HepG2 (cell line): Measurements from ENCODE around the gene ULBP1. TPM values are rescaled to one million over a fixed set of nuclear protein-coding genes. Genes with fewer than 3 reads are reported as not detected.
"Not testable (repeated sequence)": the region's sequence is repeated elsewhere in the genome, so short reads cannot be mapped to it uniquely, and the experiment has no call there.

Source experiments
- ATAC-seq: fragments of 200-7000 bp; cut with Tn5 transposase; 3 replicates; pipeline ENCODE4 v1.9.1; 2020; ENCODE audit warnings: mild to moderate bottlenecking, moderate library complexity
- BruUV-seq: library from RNA; stranded (reverse); fragments of 400-500 nt; replicated peaks from 2 replicates; lab custom pipeline; 2021; lab: Mats Ljungman, UMichigan
- CTCF ChIA-PET: fragments of 300-600 bp; formaldehyde crosslinking; extraction: SDS; loops from one replicate; lab custom pipeline; 2021; ENCODE audit warnings: low total read pairs, inconsistent platforms, low intra/inter-chr PET ratio; lab: Yijun Ruan, JAX
- POLR2A ChIA-PET: fragments of 350-600 bp; sonication (Branson Sonifier 250); formaldehyde crosslinking; loops from one replicate; lab custom pipeline; 2020; ENCODE audit warnings: antibody characterized with exemption, inconsistent platforms; lab: Yijun Ruan, JAX
- DNase-seq: peaks from one replicate; pipeline ENCODE4 v3.0.0-alpha.2; 2015; ENCODE audit warnings: low spot score
- FAIRE-seq: peaks from 3 replicates; lab custom pipeline; 2011; peaks lifted over from hg19 to GRCh38; lab: Jason Lieb, UNC
- H2AFZ ChIP-seq: one replicate; pipeline ENCODE4 v1.6.1; 2011; ENCODE audit warnings: low read length, inconsistent platforms
- H3K27ac ChIP-seq: fragments of 300-600 bp; 3 replicates; pipeline ENCODE4 v1.8.0; 2011; ENCODE audit warnings: mixed run types, mild to moderate bottlenecking, mixed read lengths, low read length, inconsistent platforms; ENCODE audit not compliant: insufficient read depth; ENCODE audit errors: extremely low read length
- H3K27me3 ChIP-seq, 2 experiments: fragments of 200-600 bp in 1 of 2; 2 replicates in 1 of 2; 3 replicates in 1 of 2; pipeline versions ENCODE4 v1.6.0 to v1.8.0; 2011; ENCODE audit warnings: low read length in 2 of 2, mild to moderate bottlenecking in 2 of 2, moderate library complexity in 2 of 2, inconsistent platforms in 1 of 2; ENCODE audit not compliant: insufficient read depth in 2 of 2, control insufficient read depth in 1 of 2
- H3K36me3 ChIP-seq, 2 experiments: fragments of 200-600 bp in 1 of 2; replicated peaks in 1 of 2; 2 replicates in 1 of 2; 3 replicates in 1 of 2; pipeline versions ENCODE4 v1.5.1 to v1.8.0; 2011; ENCODE audit warnings: low read length in 2 of 2, inconsistent platforms in 1 of 2; ENCODE audit not compliant: insufficient read depth in 2 of 2, control insufficient read depth in 1 of 2
- H3K4me1 ChIP-seq: 2 replicates; pipeline ENCODE4 v1.5.1; 2012; ENCODE audit warnings: low read length, inconsistent platforms; ENCODE audit not compliant: insufficient read depth
- H3K4me2 ChIP-seq: 2 replicates; pipeline ENCODE4 v1.6.0; 2011; ENCODE audit warnings: low read depth, low read length, inconsistent platforms
- H3K4me3 ChIP-seq, 3 experiments: fragments of 200-600 bp in 1 of 3; sonication (generic), shearing (Covaris generic) in 1 of 3; replicated peaks in 1 of 3; 2 replicates each; pipeline ENCODE4 v1.5.1; 2011 to 2016; ENCODE audit warnings: low read length in 3 of 3, inconsistent platforms in 2 of 3, low read depth in 2 of 3, mild to moderate bottlenecking in 2 of 3, control low read depth in 1 of 3, mixed read lengths in 1 of 3; ENCODE audit not compliant: insufficient read depth in 1 of 3
- H3K79me2 ChIP-seq: one replicate; pipeline ENCODE4 v1.6.1; 2011; ENCODE audit warnings: low read length, inconsistent platforms; ENCODE audit not compliant: insufficient read depth
- H3K9ac ChIP-seq: 2 replicates; pipeline ENCODE4 v1.6.0; 2011; ENCODE audit warnings: mild to moderate bottlenecking, low read depth, low read length, inconsistent platforms; ENCODE audit not compliant: insufficient read depth
- H3K9me3 ChIP-seq: 2 replicates; pipeline ENCODE4 v1.5.1; 2012; ENCODE audit warnings: mild to moderate bottlenecking, low read length
- H4K20me1 ChIP-seq: 2 replicates; pipeline ENCODE4 v1.6.0; 2011; ENCODE audit warnings: inconsistent platforms, mild to moderate bottlenecking, low read length, moderate library complexity; ENCODE audit not compliant: insufficient read depth
- ARNT2 ChIP-seq: sonication (generic); formaldehyde crosslinking; IDR thresholded peaks from 2 replicates; pipeline ENCODE4 v1.8.0; 2022; ENCODE audit warnings: mild to moderate bottlenecking, low read depth, missing genetic modification reagents, moderate library complexity
- JUNB ChIP-seq: sonication (generic); formaldehyde crosslinking; IDR thresholded peaks from 2 replicates; pipeline ENCODE4 v1.8.0; 2022; ENCODE audit warnings: missing genetic modification reagents, mild to moderate bottlenecking, borderline replicate concordance
- MED13 ChIP-seq: sonication (generic); formaldehyde crosslinking; IDR thresholded peaks from 2 replicates; pipeline ENCODE4 v1.5.0; 2020; ENCODE audit warnings: missing genetic modification reagents
- NFIC ChIP-seq: IDR thresholded peaks from 2 replicates; pipeline ENCODE4 v1.6.1; 2012; ENCODE audit warnings: mild to moderate bottlenecking, low read length, inconsistent platforms
- ZNF350 ChIP-seq: sonication (generic); formaldehyde crosslinking; IDR thresholded peaks from 2 replicates; pipeline ENCODE4 v1.4.0; 2020; ENCODE audit warnings: mild to moderate bottlenecking, low read depth, missing genetic modification reagents, borderline replicate concordance
- ZNF382 ChIP-seq: sonication (generic); formaldehyde crosslinking; IDR thresholded peaks from 2 replicates; pipeline ENCODE4 v1.5.0; 2020; ENCODE audit warnings: missing genetic modification reagents, mild to moderate bottlenecking, borderline replicate concordance
- ZNF484 ChIP-seq: sonication (generic); formaldehyde crosslinking; IDR thresholded peaks from 2 replicates; pipeline ENCODE4 v1.5.1; 2020; ENCODE audit warnings: mild to moderate bottlenecking, low read depth, missing genetic modification reagents, borderline replicate concordance
- WGBS: methylation state at CpG from one replicate; pipeline ENCODE4 v1.1.6; 2017; ENCODE audit warnings: low lambda C conversion rate; 5-methylcytosine and 5-hydroxymethylcytosine counted together
- in situ Hi-C: cut with HindIII; loops from 2 replicates; pipeline ENCODE4 v1.10.0; 2017; ENCODE audit warnings: low pct_unique_long_range_greater_than_20kb; ENCODE audit not compliant: extremely low pct_ligation_motif_present
- intact Hi-C: fragments of 100-400 bp; cut with micrococcal nuclease; formaldehyde crosslinking; loops from one replicate; pipeline ENCODE4 v1.10.0; 2022; ENCODE audit not compliant: unreplicated experiment
- polyA plus RNA-seq, 8 experiments: library from polyadenylated mRNA; depleted of rRNA in 3 of 8; stranded (reverse) in 7 of 8; unstranded in 1 of 8; fragments of >200 nt; fragmentation: Illumina TruSeq in 4 of 8; extraction: Trizol in 4 of 8; gene quantifications; 2 replicates each; pipeline versions ENCODE4 v1.2.1 to v1.2.3, GENCODE V29; 2011 to 2016; ENCODE audit warnings: low read depth in 4 of 8, missing spikeins in 1 of 8, mixed read lengths in 1 of 8; ENCODE audit not compliant: insufficient read depth in 1 of 8
- total RNA-seq, 5 experiments: library from RNA; depleted of rRNA; stranded (reverse); fragments of >200 nt; fragmentation: Illumina TruSeq; extraction: Trizol; gene quantifications; 2 replicates each; pipeline ENCODE4 v1.2.3, GENCODE V29; 2016; ENCODE audit warnings: low read depth in 1 of 5

Gene ULBP1
- total and polyA plus RNA-seq, 2 of the 13 experiments (the other 11 are each of a cell fraction or from before 2014, with no cell fraction given), result 0.04 to 0.09 TPM

GRCh38 chr6:149969635-149970034, 5.9 kb downstream of the ULBP1 start:
- in situ Hi-C loops, result no loop called here
- WGBS, result 2% methylated on average over 2 of the region's 2 CpGs

GRCh38 chr6:149974394-149974793, 10.7 kb downstream of the ULBP1 start:
- 4% methylated on average over 5 of the region's 6 CpGs for WGBS
- ATAC-seq, H4K20me1 ChIP-seq, H3K27ac ChIP-seq, H3K9ac ChIP-seq, POLR2A ChIA-PET, H3K4me2 ChIP-seq, CTCF ChIA-PET, H3K4me1 ChIP-seq, BruUV-seq, DNase-seq, intact Hi-C loops, H3K79me2 ChIP-seq, H3K9me3 ChIP-seq, H3K4me3 ChIP-seq, FAIRE-seq, H2AFZ ChIP-seq, H3K36me3 ChIP-seq, in situ Hi-C loops: not testable (repeated sequence)
- H3K27me3 ChIP-seq, result peaks cover 5 to 39% of the 10 kb centered on the region in 2 experiments; a peak in 4 of 5 replicates

More at GRCh38 chr6:149969635-149970034, 5.9 kb downstream of the ULBP1 start:
- Histone ChIP-seq H3K36me3 (no peaks in the 10 kb centered on the region), H3K4me3 (no peak overlapping the region), H4K20me1 (no peaks in the 10 kb centered on the region), H3K9ac (no peak overlapping the region), H3K4me2 (no peak overlapping the region), H3K27ac (no peak overlapping the region), H3K9me3 (no peaks in the 10 kb centered on the region), H2AFZ (no peak overlapping the region), H3K27me3 (peaks cover 7 to 45% of the 10 kb centered on the region in 2 experiments; a peak in 4 of 5 replicates), H3K79me2 (no peaks in the 10 kb centered on the region), H3K4me1 (no peaks in the 10 kb centered on the region)
- BruUV-seq, result no TSS peak
- no peak for DNase-seq
- ChIA-PET CTCF (no interaction called here), POLR2A (no interaction called here)
- no peak for FAIRE-seq
- ATAC-seq, result no peak
- intact Hi-C loops, result no loop called here
- no peak for TF ChIP-seq ZNF350

- ChIA-PET CTCF (no interaction called here), POLR2A (no interaction called here)
- in situ Hi-C loops, result no loop called here
- Histone ChIP-seq H3K79me2 (no peaks in the 10 kb centered on the region), H3K36me3 (no peaks in the 10 kb centered on the region), H2AFZ (no peak overlapping the region), H3K27ac (no peak overlapping the region), H3K9ac (no peak overlapping the region), H4K20me1 (no peaks in the 10 kb centered on the region), H3K4me3 (no peak overlapping the region), H3K4me2 (no peak overlapping the region), H3K27me3 (peaks cover 5 to 35% of the 10 kb centered on the region in 2 experiments; a peak in 3 of 5 replicates), H3K4me1 (no peaks in the 10 kb centered on the region), H3K9me3 (no peaks in the 10 kb centered on the region)
- BruUV-seq, result no TSS peak
- intact Hi-C loops, result no loop called here
- ATAC-seq (no peak), FAIRE-seq (no peak), DNase-seq (no peak)
- 8% methylated on average over 3 of the region's 3 CpGs for WGBS
- TF ChIP-seq MED13 (no peak), JUNB (no peak), ARNT2 (no peak), ZNF382 (no peak), ZNF484 (no peak), NFIC (no peak)
Observed at GRCh38 chr6:149974825-149975224, 11.1 kb downstream of the ULBP1 start.
